ENCODE results near the gene MAP4.

- TF ChIP-seq CTCF (IDR thresholded peaks at IDR 0.05): no peak
- TF ChIP-seq POLR2AphosphoS5 (IDR thresholded peaks at IDR 0.05): no peak
- no peak for TF ChIP-seq POLR2A (IDR thresholded peaks at IDR 0.05)
- no peak for TF ChIP-seq EP300 (IDR thresholded peaks at IDR 0.05)
Measured at GRCh38 chr3:48039487-48040190, 23.4 kb upstream of the MAP4 start.

Data from stomach (tissue), 4 donors.